ENCODE measurements around the gene PRPF8.
"Not testable (repeated sequence)": the region's sequence is repeated elsewhere in the genome, so short reads cannot be mapped to it uniquely, and the experiment has no call there.

Gene PRPF8

DNA sequence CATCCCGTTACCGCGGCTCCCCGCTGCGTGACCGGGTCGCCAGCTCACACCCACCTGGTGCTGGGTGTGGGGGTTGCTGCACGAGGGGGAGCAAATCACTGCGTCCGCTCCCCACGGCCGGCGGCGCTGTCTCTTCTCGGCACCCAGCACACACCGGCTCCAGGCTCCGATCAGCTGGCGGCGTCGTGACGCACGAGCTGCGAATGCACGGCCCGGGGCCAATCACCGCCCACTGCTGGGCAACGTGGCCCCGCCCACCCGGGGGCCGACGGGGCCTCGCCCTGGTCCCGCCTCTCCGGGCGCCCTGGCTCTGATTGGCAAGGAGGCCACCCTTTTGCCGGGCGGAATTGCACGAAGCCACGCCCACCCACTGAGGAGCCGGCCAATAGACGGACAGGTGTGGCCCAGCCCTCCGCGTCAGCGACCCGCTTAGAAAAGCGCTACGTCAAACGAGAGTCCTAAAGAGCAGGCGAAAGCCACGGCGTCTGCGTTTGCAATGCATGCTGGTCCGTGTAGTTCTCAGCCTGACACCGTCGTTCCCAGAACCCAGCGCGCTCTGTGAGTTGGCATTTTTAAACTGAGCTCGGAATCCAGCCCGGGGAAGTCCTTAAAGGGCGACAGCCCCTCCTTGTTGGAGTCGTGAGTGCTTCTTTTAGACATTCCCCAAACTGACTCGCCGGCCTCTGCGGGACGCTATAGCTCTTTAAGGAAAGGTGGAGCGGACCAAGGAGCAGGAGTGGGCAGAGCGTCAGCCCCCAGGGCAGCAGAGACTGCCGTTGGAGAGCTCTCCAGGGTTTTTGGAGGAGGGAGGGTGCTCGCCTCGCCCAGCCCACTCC, 31.6 kb upstream of the PRPF8 start:
- DNase-seq = peak; percentile 100

DNA sequence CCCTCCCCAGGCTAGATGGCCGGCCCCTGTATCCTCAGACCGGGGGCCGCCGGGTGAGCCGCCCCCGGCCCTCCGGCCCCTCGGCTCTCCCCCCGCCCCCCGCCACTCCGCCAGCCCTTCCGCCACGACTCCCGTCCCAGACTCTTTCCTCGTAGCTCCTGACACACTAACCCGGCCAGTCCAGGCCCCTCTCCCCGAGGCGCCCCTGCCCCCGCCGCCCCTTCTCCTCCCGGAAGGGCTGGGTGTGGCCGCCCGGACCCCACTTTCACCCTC, 31.1 kb upstream of the PRPF8 start:
- DNase-seq = no peak

GRCh38 chr17:1714980-1715802, 30.5 kb upstream of the PRPF8 start:
- peak; percentile 63 for DNase-seq

DNA sequence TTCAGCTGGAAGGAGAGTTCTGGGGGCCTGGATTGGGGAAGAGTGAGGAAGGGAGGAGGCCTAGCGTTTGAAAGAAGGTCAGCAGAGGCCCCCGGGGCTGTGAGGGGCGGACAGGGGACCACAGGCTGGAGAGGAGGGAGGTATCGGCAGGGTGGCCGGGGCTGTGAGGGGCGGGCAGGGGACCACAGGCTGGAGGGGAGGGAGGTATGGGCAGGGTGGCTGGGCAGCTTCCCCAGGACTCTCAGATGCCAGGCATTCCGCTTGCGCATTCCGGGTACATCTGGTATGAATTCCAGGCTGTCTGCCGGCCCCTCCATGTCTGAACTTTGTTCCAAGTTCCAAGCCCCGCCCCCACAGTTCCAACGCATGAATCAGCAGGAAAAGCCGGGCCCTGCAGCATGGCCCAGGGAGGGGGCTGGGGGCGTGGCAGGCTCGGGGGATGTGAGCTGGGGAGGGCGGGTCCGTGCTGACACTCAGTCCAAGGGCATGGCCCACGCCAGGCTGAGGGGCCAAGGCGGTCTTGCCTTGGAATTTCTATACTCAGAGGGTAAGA, 29.8 kb upstream of the PRPF8 start:
- DNase-seq = no peak

- no peak for DNase-seq
These were observed 29.3 kb upstream of the PRPF8 start for GRCh38 chr17:1713878-1714426.

- no peak for DNase-seq
These were observed 28.7 kb upstream of the PRPF8 start for GRCh38 chr17:1713160-1713877.

DNA sequence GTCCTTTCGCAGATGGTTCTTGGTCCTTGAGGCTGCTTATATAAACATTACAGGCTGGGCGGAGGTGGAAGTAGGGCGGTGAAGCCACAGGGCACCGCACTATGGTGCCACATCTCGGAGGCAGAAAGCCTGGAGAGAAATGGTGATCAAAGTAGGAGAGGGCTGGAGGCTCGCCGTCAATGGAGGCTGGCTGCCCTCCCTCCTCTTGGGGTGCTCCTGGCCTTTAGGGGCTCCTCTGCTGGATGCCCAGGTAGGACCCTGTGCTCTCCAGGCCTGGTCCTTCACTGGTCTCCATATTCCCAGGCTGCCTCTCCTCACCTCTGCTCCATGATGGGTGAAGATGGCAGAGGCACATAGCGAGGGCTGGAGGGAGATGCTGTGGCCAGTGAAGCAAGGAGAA, 27.6 kb upstream of the PRPF8 start:
- DNase-seq = no peak

DNA sequence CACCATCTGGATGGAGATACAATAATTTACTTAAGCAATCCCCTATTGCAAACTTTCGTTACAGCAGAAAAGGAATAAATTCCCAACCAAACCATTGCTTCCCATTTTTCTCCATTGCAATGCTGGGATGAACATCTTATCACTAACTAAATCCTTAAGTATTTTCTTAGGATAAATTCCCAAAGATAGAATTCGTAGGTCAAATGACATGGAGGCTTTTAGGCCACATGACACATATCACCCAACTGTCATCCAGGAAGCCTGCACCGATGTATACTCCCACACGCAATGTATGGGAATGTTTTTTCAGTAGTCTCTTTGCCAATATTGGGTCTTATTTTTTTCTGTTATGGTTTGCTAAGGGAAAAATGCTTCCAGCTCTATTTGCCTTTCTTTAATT, 27.1 kb upstream of the PRPF8 start:
- no peak for DNase-seq

DNA sequence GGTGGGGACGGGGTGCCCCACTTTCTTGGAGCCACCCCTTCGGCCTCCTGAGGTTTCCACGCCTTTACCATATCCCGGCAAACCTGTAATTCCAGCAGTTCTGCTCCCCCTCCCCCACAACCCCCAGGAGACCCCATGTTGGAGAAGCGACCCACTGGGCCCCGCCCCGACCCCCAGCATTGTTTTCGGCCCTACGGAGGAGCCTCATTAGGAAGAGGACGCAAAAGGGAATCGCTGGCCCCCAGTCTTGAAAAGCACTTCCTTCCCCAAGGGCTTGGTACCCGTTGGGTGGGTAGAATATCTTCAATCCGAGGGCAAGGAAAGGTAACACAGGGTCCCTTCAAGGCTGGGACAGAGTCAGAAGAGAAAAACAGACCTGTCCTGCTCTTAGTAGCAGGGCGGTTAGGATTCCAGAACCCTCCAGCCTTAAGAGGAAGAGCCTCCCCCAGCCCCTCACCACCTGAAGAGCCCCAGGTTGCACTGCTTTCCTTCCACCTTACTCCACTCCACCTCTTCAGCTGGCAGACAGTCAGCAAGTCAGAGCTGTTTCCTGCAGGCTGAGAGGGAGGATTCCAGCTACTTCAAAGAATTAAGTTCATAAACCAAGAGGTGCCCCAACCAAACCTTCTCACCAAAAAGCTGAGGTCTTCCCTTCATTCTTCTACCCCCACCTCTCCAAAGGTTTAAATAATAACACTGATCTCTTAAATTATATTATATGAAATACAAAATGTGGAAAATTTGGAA, 26.3 kb upstream of the PRPF8 start:
- no peak for DNase-seq

DNA sequence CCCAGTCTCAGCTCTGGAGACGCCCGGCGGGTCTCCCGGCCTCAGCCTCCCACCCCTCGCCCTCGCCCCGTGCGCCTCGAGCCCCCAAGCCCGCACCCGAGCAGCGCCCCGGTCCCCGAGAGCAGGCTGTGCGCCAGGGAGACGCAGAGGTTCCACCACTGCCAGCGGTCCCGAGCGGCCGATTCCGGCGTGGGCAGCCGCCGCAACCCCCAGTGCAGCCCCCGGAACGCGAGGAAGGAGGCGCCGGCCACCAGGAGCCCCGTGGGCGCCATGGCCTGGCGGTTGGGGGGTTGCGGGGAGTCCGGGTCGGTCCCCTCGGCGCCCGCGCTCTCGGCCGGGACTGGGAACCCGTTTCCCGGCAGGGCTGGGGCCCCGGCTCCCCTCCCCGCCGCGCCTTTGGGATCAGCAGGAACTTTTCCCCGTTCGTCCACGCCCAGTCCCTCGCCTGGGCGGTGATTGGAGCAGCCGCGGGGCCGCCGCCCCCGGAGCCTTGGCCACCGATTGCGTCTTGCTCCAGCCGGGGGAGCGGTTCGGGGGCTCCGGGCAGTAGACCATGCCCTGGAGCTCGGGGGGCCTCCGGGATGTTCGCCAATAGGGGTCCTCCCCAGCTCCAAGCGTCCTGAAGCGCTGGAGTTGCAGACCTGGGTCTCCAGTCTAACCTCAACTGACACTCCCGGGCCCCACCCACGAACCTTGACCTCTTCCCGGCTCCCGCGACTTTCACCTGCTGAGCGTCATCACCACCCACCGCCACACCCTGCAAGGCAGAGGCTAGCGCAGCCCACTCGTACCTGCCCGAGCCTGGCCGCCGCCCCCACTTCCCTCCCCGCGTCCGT, 25.5 kb upstream of the PRPF8 start, which contains the start of gene TLCD2:
Gene TLCD2, minus strand, starts transcription at position 407 of the 836 bp plus-strand sequence. Its CDS starts 135 bp downstream, at position 272.
- DNase-seq = no peak

DNA sequence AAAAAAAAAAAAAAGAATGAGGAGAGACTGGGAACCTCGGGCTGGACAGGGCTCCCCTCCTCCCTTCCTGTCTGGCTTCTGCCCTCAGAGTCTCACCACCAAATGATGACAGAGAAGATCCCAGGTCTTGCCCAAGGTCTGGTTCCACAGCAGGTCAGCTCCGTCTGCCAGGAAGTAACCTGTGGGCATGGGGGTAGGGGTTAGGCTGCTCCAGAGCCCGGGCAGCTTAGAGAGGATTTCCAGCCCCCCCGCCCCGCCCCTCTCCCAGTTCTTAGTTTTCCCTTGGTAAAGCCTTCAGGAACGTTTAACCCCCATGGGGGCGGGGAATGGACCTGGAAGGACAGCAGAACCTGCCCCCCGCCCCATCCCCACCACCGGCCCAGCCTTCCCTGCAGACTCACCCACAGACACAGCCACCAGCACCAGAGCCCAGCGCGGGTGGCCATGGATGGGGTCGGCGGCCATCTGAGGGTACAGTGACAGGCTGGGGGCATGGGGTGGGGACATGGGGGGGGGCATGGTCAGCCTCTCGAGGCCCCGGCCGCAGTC, 24.8 kb upstream of the PRPF8 start:
- no peak for DNase-seq

DNA sequence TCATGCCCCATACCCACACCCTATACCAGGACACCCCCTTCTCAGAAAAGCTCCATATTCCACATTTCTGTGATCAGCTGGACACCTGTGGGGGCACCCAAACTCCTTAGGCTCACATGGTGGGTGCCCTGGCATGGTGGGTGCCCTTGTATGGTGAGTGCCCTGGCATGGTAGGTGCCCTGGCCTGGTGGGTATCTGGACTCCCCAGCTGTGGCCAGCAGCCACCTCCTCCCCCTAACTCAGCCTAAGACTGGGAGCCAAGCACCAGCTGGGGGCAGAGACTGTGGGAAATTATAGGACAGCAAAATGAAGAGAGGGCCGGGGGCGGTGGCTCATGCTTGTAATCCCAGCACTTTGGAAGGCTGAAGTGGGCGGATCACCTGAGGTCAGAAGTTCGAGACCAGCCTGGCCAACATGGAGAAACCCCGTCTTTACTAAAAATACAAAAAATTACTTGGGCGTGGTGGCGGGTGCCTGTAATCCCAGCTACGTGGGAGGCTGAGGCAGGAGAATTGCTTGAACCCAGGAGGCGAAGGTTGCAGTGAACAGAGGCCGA, 24.2 kb upstream of the PRPF8 start:
- not testable (repeated sequence) for DNase-seq

DNA sequence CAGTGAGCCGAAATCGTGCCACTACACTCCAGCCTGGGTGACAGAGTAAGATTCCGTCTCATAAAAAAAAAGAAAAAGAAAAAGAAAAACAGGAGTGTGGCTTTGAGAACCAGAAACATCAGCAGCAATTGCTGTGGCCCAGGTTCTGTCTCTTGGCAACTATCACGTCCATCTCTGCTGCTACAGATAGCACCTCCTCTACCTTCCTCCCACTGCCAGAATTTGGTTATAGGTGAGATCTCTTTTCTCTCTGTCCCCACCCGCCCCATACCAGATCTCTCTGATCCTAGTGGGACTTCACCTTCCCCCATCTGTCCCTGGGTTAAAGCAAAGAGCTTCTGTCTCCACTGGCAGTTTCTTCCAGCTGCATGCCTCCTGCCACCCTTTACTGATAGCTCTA, 22.4 kb upstream of the PRPF8 start:
- DNase-seq = peak; percentile 22

DNA sequence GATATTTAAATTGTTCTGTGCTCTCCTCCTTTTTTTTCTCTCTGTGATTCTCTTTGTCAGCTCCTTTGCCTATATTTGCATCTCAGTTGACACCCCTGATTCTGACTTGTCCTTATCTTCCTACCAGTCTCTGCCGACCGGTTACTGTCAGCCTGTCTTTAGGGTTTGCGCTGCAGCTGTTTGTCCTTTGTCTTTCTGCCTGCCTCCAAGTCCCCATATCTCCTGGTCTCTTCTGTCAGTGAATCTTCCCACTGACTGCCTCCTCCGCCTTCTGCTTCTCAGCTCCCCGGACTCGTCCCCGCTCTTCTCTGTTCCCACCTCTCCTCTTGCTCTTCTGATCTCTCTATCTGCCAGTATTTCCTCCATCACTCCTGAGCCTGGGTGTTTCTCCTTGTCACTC, 20.3 kb upstream of the PRPF8 start:
- DNase-seq = no peak

- DNase-seq = no peak
These were observed 18.4 kb upstream of the PRPF8 start for GRCh38 chr17:1703063-1703462.

GRCh38 chr17:1699891-1700290, 15.2 kb upstream of the PRPF8 start:
- DNase-seq = not testable (repeated sequence)

GRCh38 chr17:1697681-1698080, 13.0 kb upstream of the PRPF8 start:
- DNase-seq = no peak

DNA sequence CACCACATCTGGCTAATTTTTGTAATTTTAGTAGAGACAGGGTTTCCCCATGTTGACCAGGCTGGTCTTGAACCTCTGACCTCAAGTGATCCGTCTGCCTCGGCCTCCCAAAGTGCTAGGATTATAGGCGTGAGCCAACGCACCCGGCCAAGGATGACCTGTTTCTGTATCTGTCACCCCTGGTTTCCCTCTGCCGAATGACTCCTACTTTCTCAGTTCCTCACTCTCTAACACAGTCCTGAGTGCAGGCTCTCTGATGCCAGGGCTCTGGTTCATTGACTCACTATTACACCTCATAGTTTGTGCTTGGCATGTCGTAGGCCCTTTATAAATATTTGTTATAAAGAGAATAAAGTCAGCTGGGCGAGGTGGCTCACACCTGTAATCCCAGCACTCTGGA, 10.7 kb upstream of the PRPF8 start:
- no peak for DNase-seq

DNA sequence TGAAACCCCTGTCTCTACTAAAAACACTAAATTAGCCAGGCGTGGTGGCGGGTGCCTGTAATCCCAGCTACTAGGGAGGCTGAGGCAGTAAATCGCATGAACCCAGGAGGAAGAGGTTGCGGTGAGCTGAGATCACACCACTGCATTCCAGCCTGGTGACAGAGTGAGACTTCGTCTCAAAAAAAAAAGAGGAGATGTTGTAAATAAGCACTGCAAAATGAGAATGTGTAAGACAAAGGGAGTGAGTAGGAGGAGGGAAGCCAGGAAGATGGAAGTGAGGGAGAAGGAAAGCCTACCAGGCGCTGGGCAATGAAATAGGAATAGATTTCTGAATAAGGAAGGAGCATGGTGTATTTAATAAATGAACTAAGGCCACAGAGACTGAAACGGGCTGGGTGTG, 8.7 kb upstream of the PRPF8 start:
- DNase-seq = no peak

GRCh38 chr17:1690544-1691221, 6.0 kb upstream of the PRPF8 start:
- no peak for DNase-seq

All from activated naive CD4-positive, alpha-beta T cell treated with Interleukin-2 at 50 U/mL for 16 hours (primary cell).